Kidney (tissue), 22 donors: ENCODE results near the gene MANEAL. TPM values are rescaled to one million over a fixed set of nuclear protein-coding genes. Genes with fewer than 3 reads are reported as not detected.
A peak's percentile ranks its signal among the peaks of the same experiment; 100 is the strongest.

Experiments
- DNase-seq, 5 donors: peaks; one replicate each; pipeline ENCODE4 v3.0.0-alpha.2; 2013 to 2020
- FAIRE-seq: peaks from 2 replicates; lab custom pipeline; 2012; peaks lifted over from hg19 to GRCh38; lab: Jason Lieb, UNC
- H3K27ac ChIP-seq, 2 donors: one replicate each; pipeline ENCODE4 v1.7.0; 2013; ENCODE audit warnings: low read depth in 2 of 2, low read length in 2 of 2, inconsistent platforms in 1 of 2
- H3K27me3 ChIP-seq: one replicate; pipeline ENCODE4 v1.7.1; 2013; ENCODE audit warnings: low read length, inconsistent platforms; ENCODE audit not compliant: control insufficient read depth, insufficient read depth
- H3K36me3 ChIP-seq, 3 donors: one replicate each; pipeline versions ENCODE4 v1.7.0 to v1.7.1; 2013; ENCODE audit warnings: low read length in 3 of 3, control low read depth in 1 of 3, inconsistent platforms in 1 of 3; ENCODE audit not compliant: insufficient read depth in 3 of 3, control insufficient read depth in 2 of 3
- H3K4me1 ChIP-seq, 3 donors: one replicate each; pipeline versions ENCODE4 v1.7.0 to v1.7.1; 2013; ENCODE audit warnings: low read length in 3 of 3, inconsistent platforms in 1 of 3, low read depth in 1 of 3; ENCODE audit not compliant: control insufficient read depth in 2 of 3, insufficient read depth in 2 of 3
- H3K4me3 ChIP-seq, 3 donors: one replicate each; pipeline versions ENCODE4 v1.7.0 to v1.8.1; 2013; ENCODE audit warnings: low read length in 3 of 3, control low read depth in 1 of 3, inconsistent platforms in 1 of 3
- H3K9ac ChIP-seq, 3 donors: one replicate each; pipeline versions ENCODE4 v1.7.0 to v1.7.1; 2013; ENCODE audit warnings: low read length in 3 of 3, control low read depth in 1 of 3, inconsistent platforms in 1 of 3
- H3K9me3 ChIP-seq, 3 donors: one replicate each; pipeline versions ENCODE4 v1.7.0 to v1.7.1; 2013; ENCODE audit warnings: low read length in 3 of 3, control low read depth in 1 of 3, inconsistent platforms in 1 of 3; ENCODE audit not compliant: control insufficient read depth in 2 of 3, insufficient read depth in 1 of 3
- intact Hi-C: fragments of 100-400 bp; cut with DNase I; formaldehyde crosslinking; loops from one replicate; pipeline ENCODE4 v1.11.1; 2022
- long read RNA-seq, 10 donors: library from polyadenylated mRNA in 1 of 10; unstranded in 1 of 10; transcript quantifications; one replicate each; pipeline ENCODE4 v2.0.0 and lab custom pipeline, GENCODE V29; 2021 to 2026
- polyA plus RNA-seq: library from polyadenylated mRNA; stranded (reverse); fragments of 350-450 nt; fragmentation: Illumina TruSeq; extraction: RNeasy Lipid Tissue Mini Kit (QIAGEN cat#74804); gene quantifications from one replicate; pipeline ENCODE4 v1.2.3, GENCODE V29; 2014; ENCODE audit warnings: low read depth, low replicate concordance; ENCODE audit not compliant: insufficient read depth
- total RNA-seq: library from RNA; stranded (reverse); fragmentation: NEBNext Ultra II Directional; extraction: Animal tissue kit (Norgen Biotek cat#: 25700); gene quantifications from one replicate; pipeline ENCODE4 v1.2.1, GENCODE V29; 2021
- TF ChIP-seq, protein P1 (sequence below): IDR thresholded peaks from 3 replicates; pipeline ENCODE4 v1.5.1; 2012; ENCODE audit warnings: mild to moderate bottlenecking, moderate library complexity, borderline replicate concordance; ENCODE audit not compliant: insufficient read depth; ENCODE audit errors: extremely low read depth
- donor health status: control.
- donor health status: control.
- donor health status: control.
- donor health status: control.
- donor health status: control.
- donor health status: DM: yes; HTN: yes; CAD: no.
- donor health status: Normal renal cell carcinoma (clear cell type).

MANEAL gene
- total RNA-seq (4.7 TPM), polyA plus RNA-seq (4.6 TPM)
- long read RNA-seq, donor 1, partial matches to known transcripts, result 0 of 1 reads
- long read RNA-seq, donor 1, other reads (novel, unspliced or antisense), result 0 of 1 reads
- long read RNA-seq, donor 2, partial matches to known transcripts, result 0 of 4 reads
- long read RNA-seq, donor 2, other reads (novel, unspliced or antisense), result 0 of 4 reads
- long read RNA-seq, donor 3, partial matches to known transcripts, result 0 of 2 reads
- long read RNA-seq, donor 3, other reads (novel, unspliced or antisense), result 0 of 2 reads
- long read RNA-seq, donor 4, partial matches to known transcripts, result 0 of 1 reads
- long read RNA-seq, donor 4, other reads (novel, unspliced or antisense), result 0 of 1 reads
- long read RNA-seq, donor 5, result 0 reads
- long read RNA-seq, donor 6, partial matches to known transcripts, result 0 of 1 reads
- long read RNA-seq, donor 6, other reads (novel, unspliced or antisense), result 0 of 1 reads
- long read RNA-seq, donor 7, partial matches to known transcripts, result 0 of 6 reads
- long read RNA-seq, donor 7, other reads (novel, unspliced or antisense), result 1 of 6 reads
- long read RNA-seq, donor 8, partial matches to known transcripts, result 0 of 3 reads
- long read RNA-seq, donor 8, other reads (novel, unspliced or antisense), result 0 of 3 reads
- long read RNA-seq, donor 9, partial matches to known transcripts, result 0 of 11 reads
- long read RNA-seq, donor 9, other reads (novel, unspliced or antisense), result 9 of 11 reads
- long read RNA-seq, donor 10, partial matches to known transcripts, result 0 of 2 reads
- long read RNA-seq, donor 10, other reads (novel, unspliced or antisense), result 0 of 2 reads

- Histone ChIP-seq H3K27me3 (no peaks in the 10 kb centered on the region), H3K9me3 (no peaks in the 10 kb centered on the region), H3K9ac (no peak within 1 kb of the TSS), H3K27ac (no peak within 1 kb of the TSS), H3K4me1 (no peaks in the 10 kb centered on the region), H3K36me3 (no peaks in the 10 kb centered on the region), H3K4me3 (peak within 1 kb of the TSS in 2 of 3 donors; percentile 42 to 44)
- TF ChIP-seq, protein P1, sequence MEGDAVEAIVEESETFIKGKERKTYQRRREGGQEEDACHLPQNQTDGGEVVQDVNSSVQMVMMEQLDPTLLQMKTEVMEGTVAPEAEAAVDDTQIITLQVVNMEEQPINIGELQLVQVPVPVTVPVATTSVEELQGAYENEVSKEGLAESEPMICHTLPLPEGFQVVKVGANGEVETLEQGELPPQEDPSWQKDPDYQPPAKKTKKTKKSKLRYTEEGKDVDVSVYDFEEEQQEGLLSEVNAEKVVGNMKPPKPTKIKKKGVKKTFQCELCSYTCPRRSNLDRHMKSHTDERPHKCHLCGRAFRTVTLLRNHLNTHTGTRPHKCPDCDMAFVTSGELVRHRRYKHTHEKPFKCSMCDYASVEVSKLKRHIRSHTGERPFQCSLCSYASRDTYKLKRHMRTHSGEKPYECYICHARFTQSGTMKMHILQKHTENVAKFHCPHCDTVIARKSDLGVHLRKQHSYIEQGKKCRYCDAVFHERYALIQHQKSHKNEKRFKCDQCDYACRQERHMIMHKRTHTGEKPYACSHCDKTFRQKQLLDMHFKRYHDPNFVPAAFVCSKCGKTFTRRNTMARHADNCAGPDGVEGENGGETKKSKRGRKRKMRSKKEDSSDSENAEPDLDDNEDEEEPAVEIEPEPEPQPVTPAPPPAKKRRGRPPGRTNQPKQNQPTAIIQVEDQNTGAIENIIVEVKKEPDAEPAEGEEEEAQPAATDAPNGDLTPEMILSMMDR, result peak; percentile 2
- no peak for FAIRE-seq
- DNase-seq, result peak; percentile 63 to 85 (median 74)
- intact Hi-C loops, result no loop called here
These were observed at the start of gene MANEAL for GRCh38 chr1:37793773-37794371. MANEAL (plus strand) TSS chr1:37793847; CDS start chr1:37794183, 336 bp downstream.

DNA sequence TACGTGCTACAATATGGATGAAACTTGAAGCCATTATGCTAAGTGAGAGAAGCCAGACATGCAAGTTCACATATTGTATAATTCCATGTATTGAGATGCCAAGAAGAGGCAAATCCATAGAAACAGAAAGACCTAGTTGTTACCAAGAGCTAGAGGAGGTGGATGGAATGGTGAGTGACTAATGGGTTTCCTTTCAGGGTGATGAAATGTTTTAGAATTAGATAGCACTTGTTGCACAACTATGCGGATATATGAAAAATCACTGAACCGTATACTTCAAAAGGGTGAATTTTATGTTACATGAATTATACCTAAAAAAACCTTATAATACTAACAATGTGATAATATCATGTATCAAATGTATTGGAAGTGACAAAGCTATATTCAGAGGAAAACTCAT lies 46.8 kb upstream of the MANEAL start:
- H3K4me1 ChIP-seq, result no peaks in the 10 kb centered on the region
- no peak overlapping the region for H3K4me3 ChIP-seq
- peaks cover 0 to 7% (median 0%) of the 10 kb centered on the region in 3 donors for H3K9me3 ChIP-seq
- no peak overlapping the region for H3K9ac ChIP-seq
- no peaks in the 10 kb centered on the region for H3K36me3 ChIP-seq
- intact Hi-C loops, result no loop called here
- TF ChIP-seq, protein P1, result no peak
- H3K27me3 ChIP-seq, result peaks cover 3% of the 10 kb centered on the region
- FAIRE-seq, result no peak
- no peak overlapping the region for H3K27ac ChIP-seq
- DNase-seq, result no peak

GRCh38 chr1:37748565-37748964 lies 45.1 kb upstream of the MANEAL start:
- Histone ChIP-seq H3K27ac (no peak overlapping the region), H3K4me3 (no peak overlapping the region), H3K36me3 (no peaks in the 10 kb centered on the region), H3K27me3 (peaks cover 10% of the 10 kb centered on the region), H3K4me1 (no peaks in the 10 kb centered on the region), H3K9me3 (peaks cover 0 to 7% (median 0%) of the 10 kb centered on the region in 3 donors), H3K9ac (no peak overlapping the region)
- DNase-seq (no peak), FAIRE-seq (no peak)
- intact Hi-C loops, result no loop called here
- TF ChIP-seq, protein P1, result no peak
